Activated naive CD4-positive, alpha-beta T cell treated with Interleukin-2 at 50 U/mL for 16 hours (primary cell): ENCODE results near the gene RGL3.
"Not testable (repeated sequence)": the region's sequence is repeated elsewhere in the genome, so short reads cannot be mapped to it uniquely, and the experiment has no call there.

Source experiments
- DNase-seq: peaks from one replicate; pipeline ENCODE4 v3.0.0-alpha.2; 2020

The RGL3 gene

DNA sequence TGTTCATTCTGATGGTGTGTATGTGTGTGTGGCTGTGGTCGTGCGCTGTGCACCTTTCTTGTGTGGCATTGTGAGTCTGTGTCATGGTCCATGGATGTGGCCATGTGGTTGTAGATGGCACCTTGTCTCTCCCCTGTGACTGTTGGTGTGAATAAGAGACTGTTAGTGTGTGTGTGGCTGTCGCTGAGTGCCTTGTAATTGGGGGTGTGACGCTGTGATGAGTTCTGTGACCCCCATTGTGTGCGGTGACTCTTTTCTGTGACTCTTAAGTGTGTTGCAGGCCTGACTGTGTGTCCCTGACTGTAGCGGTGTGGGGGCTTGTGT, 63.1 kb downstream of the RGL3 start:
- no peak for DNase-seq

DNA sequence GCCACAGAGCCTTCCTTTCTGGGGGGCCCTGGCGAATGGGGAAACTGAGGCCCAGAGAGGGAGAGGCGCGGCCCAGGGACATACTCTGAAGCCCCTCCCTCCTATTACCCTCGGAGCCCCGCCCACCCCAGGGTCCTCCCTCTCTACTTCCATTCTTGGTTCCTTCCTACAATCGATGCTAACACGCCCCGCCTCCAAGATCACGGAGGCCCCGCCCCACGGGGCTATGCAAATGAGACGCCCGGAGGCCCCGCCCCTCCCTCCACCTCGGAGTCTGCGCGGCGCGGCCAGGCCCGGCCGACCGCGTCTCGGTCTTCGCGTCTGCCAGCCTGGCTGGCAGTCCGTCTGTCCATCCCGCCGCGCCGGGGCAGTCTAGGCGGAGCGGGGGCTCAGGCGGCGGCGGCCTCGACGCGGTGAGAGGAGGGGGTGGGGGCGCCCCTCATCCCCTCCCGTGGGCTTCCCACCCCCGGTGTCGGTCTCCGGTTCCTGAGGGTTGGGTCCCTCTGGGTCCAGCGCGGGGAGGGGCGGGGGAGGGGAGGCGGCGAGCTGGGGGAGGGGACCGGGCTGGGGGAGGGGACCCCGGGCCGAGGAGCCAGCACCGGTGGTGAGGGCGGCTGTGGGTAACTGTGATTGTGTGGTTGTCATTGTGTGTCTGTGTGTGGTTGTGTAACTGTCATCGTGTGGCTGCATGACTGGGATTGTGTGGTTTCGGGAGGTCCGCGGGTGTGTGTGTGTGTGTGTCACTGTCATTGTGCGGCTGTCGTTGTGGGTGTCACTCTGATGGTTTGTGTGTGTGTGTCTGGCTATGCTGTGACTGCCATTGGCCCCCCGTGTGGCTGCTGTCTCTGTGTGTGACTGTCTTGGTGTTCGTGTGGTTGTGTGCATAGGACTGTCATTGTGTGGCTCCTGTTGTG, 63.7 kb downstream of the RGL3 start, which contains the start of gene PLPPR2:
Gene PLPPR2, plus strand, starts transcription at position 273 of the 914 bp plus-strand sequence. CDS start 2,242 bp downstream, outside the sequence.
- DNase-seq, result peak; percentile 84

DNA sequence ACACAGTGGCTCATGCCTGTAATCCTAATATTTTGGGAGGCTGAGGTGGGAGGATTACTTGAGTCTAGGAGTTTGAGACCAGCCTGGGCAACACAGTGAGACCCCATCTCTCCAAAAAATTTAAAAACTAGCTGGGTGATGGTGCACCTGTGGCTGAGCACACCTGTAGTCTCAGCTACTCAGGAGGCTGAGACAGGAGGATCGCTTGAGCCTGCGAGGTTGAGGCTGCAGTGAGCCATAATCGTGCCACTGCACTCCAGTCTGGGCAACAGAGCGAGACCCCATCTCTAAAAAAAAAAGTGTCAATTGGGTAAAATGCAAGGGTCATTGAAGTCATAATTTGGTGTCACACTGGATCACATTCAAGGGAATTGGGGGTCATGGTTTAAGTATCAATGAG, 65.0 kb downstream of the RGL3 start:
- DNase-seq, result not testable (repeated sequence)

DNA sequence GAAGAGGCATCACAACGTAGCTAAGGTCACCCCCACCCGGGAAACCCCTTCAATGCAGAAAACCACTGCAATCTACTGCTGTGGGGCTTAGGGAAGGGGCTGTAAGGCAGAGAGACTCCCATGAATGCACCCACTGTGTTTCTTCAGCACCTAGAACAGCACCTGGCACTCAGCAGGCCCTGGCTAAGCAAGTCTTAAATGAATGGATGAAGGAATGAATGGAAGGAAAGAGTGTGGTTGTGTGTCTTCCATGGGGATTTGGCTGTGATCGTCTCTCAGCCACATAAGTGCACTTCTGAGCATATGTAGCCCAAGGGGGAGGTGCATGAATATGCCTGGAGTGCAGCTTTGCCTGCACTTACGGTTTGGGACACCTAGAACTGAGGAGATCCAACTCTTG, 69.9 kb downstream of the RGL3 start:
- DNase-seq, result no peak

DNA sequence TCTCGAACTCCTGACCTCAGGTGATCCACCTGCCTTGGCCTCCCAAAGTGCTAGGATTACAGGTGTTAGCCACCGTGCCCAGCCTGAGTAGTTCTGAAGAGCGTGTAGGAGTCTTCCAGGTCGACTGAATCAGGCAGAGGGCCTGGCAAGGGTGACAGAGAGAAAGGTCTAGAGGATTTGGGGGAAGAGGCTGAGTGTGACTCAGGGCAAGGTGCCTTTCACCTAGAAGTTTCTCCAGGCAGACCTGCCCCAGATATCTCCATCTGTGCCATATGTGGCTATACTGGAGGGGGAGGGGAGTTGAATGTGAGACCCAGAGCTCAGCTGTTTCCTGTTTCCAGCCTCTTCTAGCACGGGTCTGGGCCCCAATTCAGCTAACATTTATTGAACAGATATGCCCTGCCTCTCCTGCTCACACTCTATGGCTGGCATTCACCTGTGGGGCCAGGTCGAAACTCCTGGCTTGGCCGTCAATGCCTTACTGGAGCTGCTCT, 71.5 kb downstream of the RGL3 start:
- DNase-seq, result no peak

DNA sequence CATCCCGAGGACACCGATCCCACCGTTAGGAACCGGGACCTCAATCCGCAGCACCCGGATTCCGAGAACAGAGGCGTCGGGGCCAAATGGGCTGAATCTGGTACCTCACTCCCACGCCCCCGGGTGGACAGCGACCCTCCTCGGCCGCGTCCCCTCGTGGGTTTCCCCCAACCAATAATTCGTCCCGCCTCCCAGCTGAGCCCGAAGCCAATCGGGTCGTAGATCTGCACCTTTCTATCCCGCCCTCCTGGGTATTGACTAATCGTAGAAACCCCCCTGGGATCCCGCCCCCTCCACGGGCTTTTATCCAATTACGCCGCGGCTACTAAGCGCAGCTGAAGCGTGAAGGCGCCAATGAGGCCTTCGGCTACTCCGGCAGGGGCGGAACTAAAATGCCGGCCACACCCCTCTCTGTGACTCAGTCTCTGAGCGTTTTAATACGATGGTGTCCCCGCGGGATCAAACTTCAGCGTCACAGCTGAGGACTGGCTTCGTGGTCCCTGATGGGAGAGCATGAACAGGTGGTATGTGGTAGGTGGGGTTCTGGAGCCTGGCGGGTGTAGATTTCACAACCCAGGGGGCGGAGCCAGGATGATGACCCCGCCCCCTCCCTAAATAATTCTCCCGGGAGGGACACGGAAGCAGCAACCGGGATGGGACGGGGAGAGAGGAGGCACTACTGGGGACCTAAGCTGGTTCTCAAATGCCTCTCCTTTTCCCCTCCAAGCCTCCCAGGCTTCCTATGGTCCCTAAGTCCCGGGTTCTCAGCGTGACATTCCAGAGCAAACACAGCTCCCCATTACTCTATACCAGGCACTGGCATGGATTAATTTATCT, 72.8 kb downstream of the RGL3 start, which contains the start of the genes CCDC159 and TMEM205:
Gene CCDC159, plus strand, starts transcription at position 416 of the 837 bp plus-strand sequence. Its CDS starts 88 bp downstream, at position 504.
Gene TMEM205, minus strand, starts transcription at position 165 of the 837 bp plus-strand sequence. CDS start 649 bp downstream, outside the sequence.
- peak; percentile 99 for DNase-seq

DNA sequence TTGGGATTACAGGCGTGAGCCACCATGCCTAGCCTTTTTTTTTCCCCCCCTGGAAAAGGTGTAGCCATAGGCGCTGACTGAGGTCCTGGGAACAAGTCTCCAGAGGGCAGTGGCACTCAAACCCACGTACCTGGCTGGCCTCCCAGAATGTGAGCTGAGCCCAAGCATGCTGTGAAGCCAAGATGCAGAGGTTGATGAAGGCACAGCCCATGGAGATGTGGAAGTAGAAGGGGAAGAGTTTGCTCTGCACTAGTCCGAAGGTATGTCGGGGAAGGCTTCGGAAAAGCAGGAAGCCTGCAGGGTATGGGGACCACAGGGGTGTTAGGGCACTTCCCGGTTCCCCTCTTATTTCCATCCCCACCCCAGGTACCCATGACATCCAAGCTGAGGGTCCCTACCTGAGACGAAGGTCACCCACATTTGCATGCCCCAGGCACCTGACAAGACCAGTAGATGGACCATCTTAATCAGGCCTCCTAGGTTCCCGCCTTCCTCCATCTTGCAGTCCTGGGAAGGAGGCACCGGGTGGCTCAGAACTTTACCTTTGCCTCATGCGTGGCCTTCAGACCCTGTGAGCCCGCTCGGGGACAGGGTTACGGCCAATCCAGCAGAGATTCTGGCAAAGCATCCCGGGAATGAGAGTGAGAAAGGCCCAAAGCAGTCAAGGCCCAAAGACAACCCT, 73.9 kb downstream of the RGL3 start:
- DNase-seq, result no peak
